BJ (cell line): ENCODE measurements around the gene DPP6. TPM values are rescaled to one million over a fixed set of nuclear protein-coding genes. Genes with fewer than 3 reads are reported as not detected.

Experiments used
- CTCF ChIA-PET: fragments of 350-600 bp; formaldehyde crosslinking; extraction: SDS; loops from one replicate; lab custom pipeline; 2021; ENCODE audit warnings: antibody characterized with exemption, inconsistent platforms; lab: Yijun Ruan, JAX
- POLR2A ChIA-PET: fragments of 300-600 bp; sonication (Branson Sonifier 250); formaldehyde crosslinking; extraction: SDS; loops from one replicate; lab custom pipeline; 2021; ENCODE audit warnings: antibody characterized with exemption; lab: Charles Lee
- DNase-seq: peaks from one replicate; pipeline ENCODE4 v3.0.0-alpha.2; 2011; ENCODE audit warnings: low read depth
- H3K27me3 ChIP-seq: 2 replicates; pipeline ENCODE4 v1.6.0; 2011; ENCODE audit warnings: low read length; ENCODE audit not compliant: control insufficient read depth, insufficient read depth
- H3K36me3 ChIP-seq: 2 replicates; pipeline ENCODE4 v1.5.1; 2011; ENCODE audit warnings: low read length; ENCODE audit not compliant: control insufficient read depth, insufficient read depth
- H3K4me3 ChIP-seq: 2 replicates; pipeline ENCODE4 v1.5.1; 2011; ENCODE audit warnings: low read depth, mild to moderate bottlenecking, control low read depth, low read length
- CTCF ChIP-seq: IDR thresholded peaks from 2 replicates; pipeline ENCODE4 v1.5.1; 2011; ENCODE audit warnings: low read depth, mild to moderate bottlenecking, control low read depth, inconsistent platforms, low read length, moderate library complexity; ENCODE audit not compliant: insufficient read depth
- polyA plus RNA-seq: library from polyadenylated mRNA; depleted of rRNA; stranded (reverse); fragments of >200 nt; gene quantifications from 2 replicates; pipeline ENCODE4 v1.2.3, GENCODE V29; 2011

The DPP6 gene
- polyA plus RNA-seq, 1 experiment = not detected

DNA sequence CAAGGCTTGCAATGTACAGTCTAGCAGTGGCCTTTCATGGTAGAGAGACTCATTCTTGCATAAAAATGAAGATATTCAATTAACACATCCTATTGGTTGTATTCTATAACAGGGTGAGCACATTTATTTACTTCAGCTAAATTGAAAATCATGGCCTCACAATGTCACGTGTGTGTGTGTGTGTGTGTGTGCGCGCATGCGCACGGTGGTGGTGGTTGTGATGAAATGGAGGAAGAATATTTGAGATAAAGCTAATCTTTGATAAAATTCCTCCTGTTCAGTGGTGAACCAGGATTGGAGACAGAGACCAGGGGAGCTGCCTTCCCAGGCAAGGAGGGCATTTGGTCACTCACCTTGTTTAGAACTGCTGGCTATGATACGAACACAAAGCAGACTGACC is 199.8 kb downstream of the DPP6 start:
- ChIA-PET POLR2A (no interaction called here), CTCF (no interaction called here)
- DNase-seq = no peak

GRCh38 chr7:154253810-154254209 is 201.6 kb downstream of the DPP6 start:
- POLR2A ChIA-PET = no interaction called here
- Histone ChIP-seq H3K36me3 (no peaks in the 10 kb centered on the region), H3K4me3 (no peak overlapping the region), H3K27me3 (no peaks in the 10 kb centered on the region)
- CTCF ChIA-PET = no interaction called here
- no peak for TF ChIP-seq CTCF
- no peak for DNase-seq

More for the DNA sequence above, 199.8 kb downstream of the DPP6 start:
- H3K36me3 ChIP-seq = no peaks in the 10 kb centered on the region
- H3K27me3 ChIP-seq = no peaks in the 10 kb centered on the region
- no peak for TF ChIP-seq CTCF
- H3K4me3 ChIP-seq = no peak overlapping the region

- CTCF ChIA-PET = no interaction called here
These were observed 203.1 kb downstream of the DPP6 start for GRCh38 chr7:154255324-154255723.

GRCh38 chr7:154256150-154256549 is 204.0 kb downstream of the DPP6 start:
- TF ChIP-seq CTCF = no peak
- H3K4me3 ChIP-seq = no peak overlapping the region
- CTCF ChIA-PET = no interaction called here
- H3K36me3 ChIP-seq = no peaks in the 10 kb centered on the region
- POLR2A ChIA-PET = no interaction called here
- DNase-seq = no peak
- no peaks in the 10 kb centered on the region for H3K27me3 ChIP-seq

More at GRCh38 chr7:154255324-154255723, 203.1 kb downstream of the DPP6 start:
- POLR2A ChIA-PET = no interaction called here
- Histone ChIP-seq H3K27me3 (no peaks in the 10 kb centered on the region), H3K36me3 (no peaks in the 10 kb centered on the region), H3K4me3 (no peak overlapping the region)
- no peak for DNase-seq
- no peak for TF ChIP-seq CTCF

- CTCF ChIA-PET = no interaction called here
- no peak for TF ChIP-seq CTCF
- POLR2A ChIA-PET = no interaction called here
- H3K27me3 ChIP-seq = no peaks in the 10 kb centered on the region
- no peak for DNase-seq
- H3K4me3 ChIP-seq = no peak overlapping the region
- H3K36me3 ChIP-seq = no peaks in the 10 kb centered on the region
These were observed 207.2 kb downstream of the DPP6 start for GRCh38 chr7:154259396-154259795.
